Aorta (tissue), 5 donors: ENCODE measurements around the gene COA3. TPM values are rescaled to one million over a fixed set of nuclear protein-coding genes. Genes with fewer than 3 reads are reported as not detected.

ENCODE experiments used
- ATAC-seq: fragments of 200-7000 bp; cut with Tn5 transposase; one replicate; pipeline ENCODE4 v1.9.1; 2022; ENCODE audit warnings: moderate library complexity; ENCODE audit not compliant: low FRiP score
- DNase-seq, 2 donors: peaks; one replicate each; pipeline ENCODE4 v3.0.0-alpha.2; 2020
- H3K27ac ChIP-seq, 2 donors: one replicate each; pipeline ENCODE4 v1.5.1; 2013; ENCODE audit warnings: low read length in 2 of 2, mild to moderate bottlenecking in 2 of 2, moderate library complexity in 2 of 2, control low read depth in 1 of 2, inconsistent platforms in 1 of 2, low read depth in 1 of 2
- H3K27me3 ChIP-seq, 2 donors: one replicate each; pipeline ENCODE4 v1.6.1; 2013; ENCODE audit warnings: control low read depth in 1 of 2, low read length in 1 of 2, mild to moderate bottlenecking in 1 of 2, moderate library complexity in 1 of 2; ENCODE audit not compliant: insufficient read depth in 2 of 2, control insufficient read depth in 1 of 2
- H3K36me3 ChIP-seq, 2 donors: one replicate each; pipeline ENCODE4 v1.6.1; 2013; ENCODE audit warnings: control low read depth in 1 of 2, low read length in 1 of 2, mild to moderate bottlenecking in 1 of 2; ENCODE audit not compliant: insufficient read depth in 2 of 2, control insufficient read depth in 1 of 2
- H3K4me1 ChIP-seq, 2 donors: one replicate each; pipeline ENCODE4 v1.6.1; 2013; ENCODE audit warnings: low read length in 2 of 2, control low read depth in 1 of 2, mild to moderate bottlenecking in 1 of 2, moderate library complexity in 1 of 2; ENCODE audit not compliant: insufficient read depth in 2 of 2, control insufficient read depth in 1 of 2
- H3K4me3 ChIP-seq, 2 donors: one replicate each; pipeline ENCODE4 v1.5.1; 2013; ENCODE audit warnings: low read length in 2 of 2, control low read depth in 1 of 2, mild to moderate bottlenecking in 1 of 2
- H3K9me3 ChIP-seq: one replicate; pipeline ENCODE4 v1.6.1; 2013; ENCODE audit warnings: mild to moderate bottlenecking, low read length; ENCODE audit not compliant: control insufficient read depth
- WGBS, 2 donors: extraction: QIAGEN DNeasy Blood & Tissue Kit; methylation state at CpG; one replicate each; pipeline ENCODE4 v1.1.7; 2013; 5-methylcytosine and 5-hydroxymethylcytosine counted together
- intact Hi-C, 2 donors: fragments of 100-400 bp; cut with DNase I; formaldehyde crosslinking; loops; one replicate each; pipeline versions ENCODE4 v1.14.2 to v1.15.0; 2022
- long read RNA-seq, 2 donors: library from polyadenylated mRNA; unstranded; transcript quantifications; one replicate each; pipeline ENCODE4 v2.0.0, GENCODE V29; 2020 to 2021
- polyA plus RNA-seq, 2 donors: library from polyadenylated mRNA; stranded (reverse); fragments of 200-250 nt; gene quantifications; one replicate each; pipeline ENCODE4 v1.2.3, GENCODE V29; 2013
- total RNA-seq, 2 donors: library from RNA; stranded (reverse); fragmentation: NEBNext Ultra II Directional; extraction: Animal tissue kit (Norgen Biotek cat#: 25700); gene quantifications; one replicate each; pipeline ENCODE4 v1.2.1, GENCODE V29; 2021
- donor health status: healthy with polysubstance abuse.
- donor health status: Bipolar disorder and iron deficiency.
- donor health status: DM: no; HTN: no; CAD: no.
- donor health status: DM: no; HTN: no; CAD: no.
- donor health status: DM: yes; HTN: yes; CAD: no.

COA3 gene, protein sequence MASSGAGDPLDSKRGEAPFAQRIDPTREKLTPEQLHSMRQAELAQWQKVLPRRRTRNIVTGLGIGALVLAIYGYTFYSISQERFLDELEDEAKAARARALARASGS
- 10 to 100 TPM; 31.7 to 34.8 TPM for total RNA-seq
- polyA plus RNA-seq: 100 to 1,000 TPM in 1 of 2 donors, 10 to 100 TPM in 1; 75.9 to 117 TPM
- long read RNA-seq, donor 1, transcript COA3-201 (2 exons, 771 nt): major isoform, 11 of 11 reads
- long read RNA-seq, donor 1, partial matches to known transcripts: 0 of 11 reads
- long read RNA-seq, donor 1, other reads (novel, unspliced or antisense): 0 of 11 reads
- long read RNA-seq, donor 2, transcript COA3-201 (2 exons, 771 nt): major isoform, 7 of 7 reads
- long read RNA-seq, donor 2, partial matches to known transcripts: 0 of 7 reads
- long read RNA-seq, donor 2, other reads (novel, unspliced or antisense): 0 of 7 reads

DNA sequence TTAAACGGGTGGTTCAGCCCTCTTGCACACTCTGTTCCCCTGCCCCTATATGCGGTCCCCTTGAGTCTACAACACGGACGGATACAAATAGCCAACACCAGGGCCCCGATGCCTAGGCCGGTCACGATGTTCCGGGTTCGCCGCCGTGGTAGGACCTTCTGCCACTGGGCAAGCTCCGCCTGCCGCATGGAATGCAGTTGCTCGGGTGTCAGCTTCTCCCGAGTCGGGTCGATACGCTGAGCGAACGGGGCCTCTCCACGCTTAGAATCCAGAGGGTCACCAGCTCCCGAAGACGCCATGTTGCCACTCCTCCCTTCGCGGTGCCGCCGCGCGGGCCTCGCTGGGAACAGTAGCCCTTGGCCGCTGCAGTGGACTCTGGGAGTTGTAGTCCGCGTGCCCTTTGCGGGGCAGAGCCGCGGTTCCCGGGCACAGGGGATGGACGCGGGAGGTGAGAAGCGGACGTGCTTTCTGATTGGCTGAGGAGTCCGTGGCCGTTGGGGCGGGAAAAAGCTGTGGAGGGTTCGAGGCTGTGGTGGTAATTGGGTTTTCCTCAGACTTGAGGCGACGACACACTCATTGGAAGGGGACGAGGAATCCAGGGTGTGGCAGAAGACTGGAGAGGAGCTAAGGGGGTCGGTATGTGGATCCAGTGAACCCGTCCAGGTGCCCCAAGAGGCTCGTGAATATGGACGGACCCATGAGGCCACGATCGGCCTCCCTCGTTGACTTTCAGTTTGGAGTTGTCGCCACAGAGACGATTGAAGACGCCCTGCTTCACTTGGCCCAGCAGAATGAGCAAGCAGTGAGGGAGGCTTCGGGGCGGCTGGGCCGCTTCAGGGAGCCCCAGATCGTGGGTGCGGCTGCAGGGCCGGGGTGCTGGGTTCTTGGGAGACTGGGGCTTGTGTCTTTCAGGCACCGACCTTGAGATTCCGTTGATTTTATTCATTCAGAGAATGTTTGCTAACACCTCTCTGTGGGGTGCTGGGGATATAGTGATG, at the start of gene COA3, which contains the start of gene CNTD1:
Gene COA3, minus strand, starts transcription at position 322 of the 998 bp plus-strand sequence. Its CDS starts 23 bp downstream, at position 299.
Gene CNTD1, plus strand, starts transcription at position 479 of the 998 bp plus-strand sequence. Its CDS starts 207 bp downstream, at position 686.
- no peaks in the 10 kb centered on the region for H3K4me1 ChIP-seq
- DNase-seq: peak; percentile 91 to 96
- no peaks in the 10 kb centered on the region for H3K9me3 ChIP-seq
- intact Hi-C loops: no loop called here
- ATAC-seq: peak; percentile 92
- no peaks in the 10 kb centered on the region for H3K36me3 ChIP-seq
- H3K4me3 ChIP-seq: peak within 1 kb of the TSS; percentile 41 to 56
- WGBS, 2 donors: 26% methylated on average over 66 of the region's 66 CpGs
- no peaks in the 10 kb centered on the region for H3K27me3 ChIP-seq
- H3K27ac ChIP-seq: no peak within 1 kb of the TSS

DNA sequence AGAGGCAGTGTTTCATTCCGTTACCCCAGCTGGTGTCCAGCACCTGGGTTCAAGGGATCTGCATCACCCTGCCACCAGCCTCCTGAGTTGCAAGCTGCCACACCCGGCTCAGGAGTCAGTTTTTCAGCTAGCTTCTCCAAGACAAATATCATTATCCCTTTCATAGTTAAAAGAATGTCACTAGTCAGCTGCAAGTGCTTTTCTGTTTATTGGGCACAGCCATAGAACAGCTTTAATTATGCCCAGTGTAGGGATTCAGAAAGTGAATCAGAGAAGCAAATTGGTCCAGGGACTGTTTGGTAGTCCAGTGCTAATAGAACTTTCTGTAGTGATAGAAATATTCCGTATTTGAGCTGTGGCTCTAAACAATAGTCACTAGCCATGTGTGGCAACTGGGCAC, 49.6 kb upstream of the COA3 start:
- no peaks in the 10 kb centered on the region for H3K27me3 ChIP-seq
- WGBS, 2 donors: 63 to 66% methylated on average over 3 of the region's 3 CpGs
- no peak overlapping the region for H3K4me3 ChIP-seq
- peaks cover 2% of the 10 kb centered on the region in 2 donors for H3K36me3 ChIP-seq
- H3K4me1 ChIP-seq: no peaks in the 10 kb centered on the region
- DNase-seq: no peak
- H3K9me3 ChIP-seq: no peaks in the 10 kb centered on the region
- intact Hi-C loops: loop anchor here in 1 of 2 donors (10.0 kb wide), 1 partner anchor 147 kb away; the partner anchor contains the start of gene RPL27
- no peak overlapping the region for H3K27ac ChIP-seq
- ATAC-seq: no peak

DNA sequence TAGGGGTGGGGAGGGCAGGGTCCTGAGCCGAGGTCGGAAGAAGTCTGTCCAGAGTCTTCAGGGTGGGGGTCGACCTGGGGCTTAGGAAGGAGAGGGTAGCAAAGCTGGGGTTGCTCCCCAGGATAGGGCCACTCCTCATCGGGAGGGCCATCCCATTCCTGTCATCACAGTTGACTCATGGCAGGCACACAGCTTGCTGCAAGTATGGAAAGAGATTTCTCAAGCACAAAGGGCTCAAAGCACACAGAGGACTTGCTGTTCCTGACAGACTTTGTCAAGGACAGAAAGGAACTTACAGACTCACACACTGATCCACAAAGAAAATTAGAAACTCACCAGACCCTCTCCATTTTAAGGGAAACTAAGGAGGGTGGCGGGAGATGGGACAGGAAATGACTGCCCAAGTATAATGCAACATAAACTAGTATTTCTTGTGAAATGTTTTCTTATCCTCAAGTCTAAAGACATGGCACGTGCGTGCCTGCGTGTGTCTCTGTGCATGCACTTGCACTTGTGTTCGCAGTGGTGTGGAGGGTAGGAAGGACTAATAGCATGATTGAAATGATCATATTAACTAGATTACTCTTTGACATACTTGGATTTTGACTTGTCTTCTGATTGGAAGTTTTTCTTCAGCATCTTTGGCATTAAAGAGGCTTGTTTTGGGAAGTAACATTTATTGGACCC, 48.2 kb upstream of the COA3 start:
- no peak overlapping the region for H3K27ac ChIP-seq
- H3K9me3 ChIP-seq: no peaks in the 10 kb centered on the region
- no peaks in the 10 kb centered on the region for H3K4me1 ChIP-seq
- no peak for DNase-seq
- H3K4me3 ChIP-seq: no peak overlapping the region
- no peaks in the 10 kb centered on the region for H3K27me3 ChIP-seq
- no peak for ATAC-seq
- WGBS, 2 donors: 47 to 48% methylated on average over 9 of the region's 9 CpGs
- peaks cover 4 to 6% of the 10 kb centered on the region in 2 donors for H3K36me3 ChIP-seq
- intact Hi-C loops: loop anchor here in 1 of 2 donors (10.0 kb wide), 1 partner anchor 148 kb away; the partner anchor contains the start of gene RPL27

DNA sequence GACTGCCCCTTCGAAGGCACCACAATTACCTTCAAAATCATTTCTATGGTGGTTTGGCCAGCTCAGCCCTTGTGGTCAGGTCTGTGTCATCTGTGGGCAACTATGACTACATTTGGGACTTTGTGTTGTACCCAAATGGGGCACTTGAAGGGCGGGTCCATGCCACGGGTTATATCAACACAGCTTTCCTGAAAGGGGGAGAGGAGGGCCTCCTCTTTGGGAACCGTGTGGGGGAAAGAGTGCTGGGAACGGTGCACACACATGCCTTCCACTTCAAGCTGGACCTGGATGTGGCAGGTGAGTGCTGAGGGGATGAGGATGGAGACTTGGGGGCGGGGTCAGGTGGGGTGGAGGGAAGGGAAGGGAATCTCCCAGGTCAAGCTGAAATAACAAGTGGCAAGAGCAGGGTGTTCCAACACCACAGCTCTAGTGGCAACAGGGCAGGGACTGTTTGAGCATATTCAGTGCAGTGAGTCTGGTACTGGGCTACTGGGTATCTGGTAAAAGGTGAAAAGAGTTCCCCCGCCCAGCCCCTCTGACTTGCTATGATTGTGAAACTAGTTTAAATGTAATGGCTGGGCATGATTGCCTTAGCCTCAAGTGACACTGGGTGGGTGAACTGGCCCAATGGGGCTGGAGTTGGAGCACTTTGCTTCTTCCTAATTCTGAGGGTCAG, 47.6 kb upstream of the COA3 start:
- Histone ChIP-seq H3K36me3 (peaks cover 8% of the 10 kb centered on the region in 2 donors), H3K4me1 (no peaks in the 10 kb centered on the region), H3K4me3 (no peak overlapping the region), H3K9me3 (no peaks in the 10 kb centered on the region), H3K27me3 (no peaks in the 10 kb centered on the region), H3K27ac (no peak overlapping the region)
- DNase-seq (no peak), ATAC-seq (no peak)
- intact Hi-C loops: loop anchor here in 1 of 2 donors (10.0 kb wide), 1 partner anchor 149 kb away; the partner anchor contains the start of gene RPL27
- WGBS, 2 donors: 66 to 69% methylated on average over 7 of the region's 7 CpGs

DNA sequence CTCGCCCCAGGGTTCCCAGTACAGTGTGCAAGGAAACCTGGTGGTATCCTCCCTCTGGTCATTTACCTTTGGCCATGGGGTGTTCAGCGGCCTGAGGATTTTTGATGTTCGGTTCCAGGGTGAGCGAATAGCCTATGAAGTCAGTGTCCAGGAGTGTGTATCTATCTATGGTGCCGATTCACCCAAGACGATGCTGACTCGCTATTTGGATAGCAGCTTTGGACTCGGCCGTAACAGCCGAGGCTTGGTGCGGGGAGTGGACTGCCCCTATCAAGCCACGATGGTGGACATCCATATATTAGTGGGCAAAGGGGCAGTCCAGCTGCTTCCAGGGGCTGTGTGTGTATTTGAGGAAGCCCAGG, 47.0 kb upstream of the COA3 start:
- intact Hi-C loops: loop anchor here in 1 of 2 donors (10.0 kb wide), 1 partner anchor 149 kb away; the partner anchor contains the start of gene RPL27
- 82 to 87% methylated on average over 12 of the region's 12 CpGs for WGBS, 2 donors
- Histone ChIP-seq H3K27me3 (no peaks in the 10 kb centered on the region), H3K4me1 (no peaks in the 10 kb centered on the region), H3K27ac (no peak overlapping the region), H3K9me3 (no peaks in the 10 kb centered on the region), H3K4me3 (no peak overlapping the region), H3K36me3 (peaks cover 8% of the 10 kb centered on the region in 2 donors)
- DNase-seq: no peak
- no peak for ATAC-seq

DNA sequence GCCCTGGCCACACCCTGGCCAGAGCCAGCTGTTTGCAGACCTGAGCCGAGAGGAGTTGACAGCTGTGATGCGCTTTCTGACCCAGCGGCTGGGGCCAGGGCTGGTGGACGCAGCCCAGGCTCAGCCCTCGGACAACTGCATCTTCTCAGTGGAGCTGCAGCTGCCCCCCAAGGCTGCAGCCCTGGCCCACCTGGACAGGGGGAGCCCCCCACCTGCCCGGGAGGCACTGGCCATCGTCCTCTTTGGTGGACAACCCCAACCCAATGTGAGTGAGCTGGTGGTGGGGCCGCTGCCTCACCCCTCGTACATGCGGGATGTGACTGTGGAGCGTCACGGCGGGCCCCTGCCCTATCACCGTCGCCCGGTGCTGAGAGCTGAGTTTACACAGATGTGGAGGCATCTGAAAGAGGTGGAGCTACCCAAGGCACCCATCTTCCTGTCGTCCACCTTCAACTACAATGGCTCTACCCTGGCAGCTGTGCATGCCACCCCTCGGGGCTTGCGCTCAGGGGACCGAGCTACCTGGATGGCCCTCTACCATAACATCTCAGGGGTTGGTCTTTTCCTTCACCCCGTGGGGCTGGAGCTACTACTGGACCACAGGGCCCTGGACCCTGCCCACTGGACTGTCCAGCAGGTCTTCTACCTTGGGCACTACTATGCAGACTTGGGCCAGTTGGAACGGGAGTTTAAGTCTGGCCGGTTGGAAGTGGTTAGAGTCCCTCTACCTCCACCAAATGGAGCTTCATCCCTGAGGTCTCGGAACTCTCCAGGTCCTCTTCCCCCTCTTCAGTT, 46.5 kb upstream of the COA3 start:
- H3K4me3 ChIP-seq: no peak overlapping the region
- H3K36me3 ChIP-seq: peaks cover 8% of the 10 kb centered on the region in 2 donors
- intact Hi-C loops: loop anchor here in 1 of 2 donors (10.0 kb wide), 1 partner anchor 150 kb away; the partner anchor contains the start of gene RPL27
- no peaks in the 10 kb centered on the region for H3K4me1 ChIP-seq
- WGBS, 2 donors: 87 to 90% methylated on average over 24 of the region's 24 CpGs
- H3K27ac ChIP-seq: no peak overlapping the region
- H3K9me3 ChIP-seq: no peaks in the 10 kb centered on the region
- no peaks in the 10 kb centered on the region for H3K27me3 ChIP-seq
- ATAC-seq (no peak), DNase-seq (no peak)

DNA sequence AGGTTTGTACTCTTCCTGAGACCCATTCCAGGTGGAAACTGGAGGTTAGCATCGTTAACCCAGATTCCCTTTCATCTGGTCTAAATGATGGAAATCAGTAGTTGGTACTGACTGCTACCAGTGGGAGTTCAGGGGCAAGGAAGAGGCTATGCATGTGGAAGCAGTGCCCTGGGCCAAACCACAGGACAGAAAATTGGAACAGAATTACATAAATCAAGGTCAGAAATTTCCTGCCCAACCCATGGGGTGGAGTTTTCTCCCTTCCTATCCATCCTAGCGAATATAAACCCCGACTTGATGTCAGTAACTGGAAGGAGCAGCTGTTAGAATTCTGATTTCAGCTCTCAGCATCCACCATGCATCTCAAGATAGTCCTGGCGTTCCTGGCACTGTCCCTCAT, 45.8 kb upstream of the COA3 start, which contains the start of gene AOC2:
Gene AOC2, plus strand, starts transcription at position 310 of the 400 bp plus-strand sequence. Its CDS starts 47 bp downstream, at position 357.
- no peaks in the 10 kb centered on the region for H3K9me3 ChIP-seq
- peaks cover 8% of the 10 kb centered on the region in 2 donors for H3K36me3 ChIP-seq
- H3K4me1 ChIP-seq: no peaks in the 10 kb centered on the region
- ATAC-seq (no peak), DNase-seq (no peak)
- intact Hi-C loops: loop anchor here in 1 of 2 donors (10.0 kb wide), 1 partner anchor 151 kb away; the partner anchor contains the start of gene RPL27
- no peak within 1 kb of the TSS for H3K4me3 ChIP-seq
- H3K27me3 ChIP-seq: no peaks in the 10 kb centered on the region
- WGBS, 2 donors: 73 to 82% methylated on average over 4 of the region's 4 CpGs
- no peak within 1 kb of the TSS for H3K27ac ChIP-seq
